ENCODE data around the gene NTRK2.
A peak's percentile ranks its signal among the peaks of the same experiment; 100 is the strongest.

The NTRK2 gene

GRCh38 chr9:84736081-84736480, 66.6 kb downstream of the NTRK2 start:
- DNase-seq (ENCODE audit: low spot score), result no peak

- DNase-seq (ENCODE audit: low spot score), result no peak
These were observed 67.0 kb downstream of the NTRK2 start for GRCh38 chr9:84736536-84736935.

GRCh38 chr9:84738353-84738752, 68.8 kb downstream of the NTRK2 start:
- no peak for DNase-seq (ENCODE audit: low spot score)

- no peak for DNase-seq (ENCODE audit: low spot score)
These were observed 72.7 kb downstream of the NTRK2 start for GRCh38 chr9:84742261-84742660.

- DNase-seq (ENCODE audit: low spot score), result no peak
These were observed 74.7 kb downstream of the NTRK2 start for GRCh38 chr9:84744195-84744594.

- DNase-seq (ENCODE audit: low spot score), result no peak
These were observed 75.2 kb downstream of the NTRK2 start for GRCh38 chr9:84744726-84745125.

GRCh38 chr9:84748112-84748511, 78.6 kb downstream of the NTRK2 start:
- peak; percentile 4 for DNase-seq (ENCODE audit: low spot score)

GRCh38 chr9:84750152-84750865, 80.8 kb downstream of the NTRK2 start:
- DNase-seq (ENCODE audit: low spot score), result no peak

- no peak for DNase-seq (ENCODE audit: low spot score)
These were observed 82.4 kb downstream of the NTRK2 start for GRCh38 chr9:84751921-84752320.

- no peak for DNase-seq (ENCODE audit: low spot score)
These were observed 84.9 kb downstream of the NTRK2 start for GRCh38 chr9:84754461-84754860.

GRCh38 chr9:84754881-84755280, 85.4 kb downstream of the NTRK2 start:
- no peak for DNase-seq (ENCODE audit: low spot score)

GRCh38 chr9:84755380-84755779, 85.9 kb downstream of the NTRK2 start:
- DNase-seq (ENCODE audit: low spot score), result no peak

GRCh38 chr9:84756171-84756570, 86.6 kb downstream of the NTRK2 start:
- no peak for DNase-seq (ENCODE audit: low spot score)

- DNase-seq (ENCODE audit: low spot score), result no peak
These were observed 87.2 kb downstream of the NTRK2 start for GRCh38 chr9:84756731-84757130.

GRCh38 chr9:84758817-84759216, 89.3 kb downstream of the NTRK2 start:
- no peak for DNase-seq (ENCODE audit: low spot score)

- no peak for DNase-seq (ENCODE audit: low spot score)
These were observed 89.8 kb downstream of the NTRK2 start for GRCh38 chr9:84759300-84759750.

GRCh38 chr9:84759804-84760203, 90.3 kb downstream of the NTRK2 start:
- DNase-seq (ENCODE audit: low spot score), result no peak

GRCh38 chr9:84761137-84761808, 91.7 kb downstream of the NTRK2 start:
- no peak for DNase-seq (ENCODE audit: low spot score)

GRCh38 chr9:84772511-84772910, 103.0 kb downstream of the NTRK2 start:
- no peak for DNase-seq (ENCODE audit: low spot score)

GRCh38 chr9:84773022-84773421, 103.5 kb downstream of the NTRK2 start:
- DNase-seq (ENCODE audit: low spot score), result no peak

GRCh38 chr9:84775056-84775643, 105.6 kb downstream of the NTRK2 start:
- DNase-seq (ENCODE audit: low spot score), result no peak

- DNase-seq (ENCODE audit: low spot score), result no peak
These were observed 109.0 kb downstream of the NTRK2 start for GRCh38 chr9:84778570-84778969.

GRCh38 chr9:84779883-84780282, 110.4 kb downstream of the NTRK2 start:
- no peak for DNase-seq (ENCODE audit: low spot score)

All from germinal center (tissue), 1 donor.